ENCODE measurements around the gene ZSWIM8.
"Not testable (repeated sequence)": the region's sequence is repeated elsewhere in the genome, so short reads cannot be mapped to it uniquely, and the experiment has no call there.

Gene ZSWIM8

GRCh38 chr10:73787031-73787800 lies 1.8 kb downstream of the ZSWIM8 start:
- peak overlapping the region; percentile 53 for H3K4me3 ChIP-seq (ENCODE audit: low read length)
- H3K36me3 ChIP-seq (ENCODE audit: insufficient read depth, low read length) = peaks cover 30% of the 10 kb centered on the region
- H3K4me2 ChIP-seq (ENCODE audit: low read length) = peak overlapping the region; percentile 92
- peaks cover 16% of the 10 kb centered on the region for H3K4me1 ChIP-seq (ENCODE audit: control insufficient read depth, insufficient read depth, low read length)
- not testable (repeated sequence) for H3K9me3 ChIP-seq (replicated peaks; ENCODE audit: low read length); H3K27me3 ChIP-seq (ENCODE audit: control insufficient read depth, insufficient read depth, low read length); H3K9ac ChIP-seq (ENCODE audit: low read depth, low read length)

- Histone ChIP-seq H3K4me2 (ENCODE audit: low read length) (no peak overlapping the region), H3K4me1 (ENCODE audit: control insufficient read depth, insufficient read depth, low read length) (peaks cover 8% of the 10 kb centered on the region), H3K27me3 (ENCODE audit: control insufficient read depth, insufficient read depth, low read length) (no peaks in the 10 kb centered on the region), H3K9me3 (replicated peaks; ENCODE audit: low read length) (no peaks in the 10 kb centered on the region), H3K4me3 (ENCODE audit: low read length) (no peak overlapping the region), H3K36me3 (ENCODE audit: insufficient read depth, low read length) (peaks cover 48% of the 10 kb centered on the region), H3K9ac (ENCODE audit: low read depth, low read length) (no peak overlapping the region)
Observed at GRCh38 chr10:73788864-73789658, 3.7 kb downstream of the ZSWIM8 start.

- H3K27me3 ChIP-seq (ENCODE audit: control insufficient read depth, insufficient read depth, low read length) = no peaks in the 10 kb centered on the region
- H3K4me2 ChIP-seq (ENCODE audit: low read length) = no peak overlapping the region
- peaks cover 54% of the 10 kb centered on the region for H3K36me3 ChIP-seq (ENCODE audit: insufficient read depth, low read length)
- peaks cover 7% of the 10 kb centered on the region for H3K4me1 ChIP-seq (ENCODE audit: control insufficient read depth, insufficient read depth, low read length)
- H3K9me3 ChIP-seq (replicated peaks; ENCODE audit: low read length) = no peaks in the 10 kb centered on the region
- H3K4me3 ChIP-seq (ENCODE audit: low read length) = no peak overlapping the region
- no peak overlapping the region for H3K9ac ChIP-seq (ENCODE audit: low read depth, low read length)
Observed at GRCh38 chr10:73789659-73790055, 4.3 kb downstream of the ZSWIM8 start.

GRCh38 chr10:73790886-73791625 lies 5.7 kb downstream of the ZSWIM8 start:
- H3K4me3 ChIP-seq (ENCODE audit: low read length) = no peak overlapping the region

GRCh38 chr10:73791871-73792400 lies 6.5 kb downstream of the ZSWIM8 start:
- H3K36me3 ChIP-seq (ENCODE audit: insufficient read depth, low read length) = peaks cover 68% of the 10 kb centered on the region
- H3K4me1 ChIP-seq (ENCODE audit: control insufficient read depth, insufficient read depth, low read length) = peaks cover 4% of the 10 kb centered on the region
- H3K27me3 ChIP-seq (ENCODE audit: control insufficient read depth, insufficient read depth, low read length) = no peaks in the 10 kb centered on the region
- H3K9me3 ChIP-seq (replicated peaks; ENCODE audit: low read length) = no peaks in the 10 kb centered on the region
- H3K9ac ChIP-seq (ENCODE audit: low read depth, low read length) = no peak overlapping the region
- no peak overlapping the region for H3K4me2 ChIP-seq (ENCODE audit: low read length)
- H3K4me3 ChIP-seq (ENCODE audit: low read length) = no peak overlapping the region

More at GRCh38 chr10:73790886-73791625, 5.7 kb downstream of the ZSWIM8 start:
- H3K4me2 ChIP-seq (ENCODE audit: low read length) = no peak overlapping the region
- H3K9me3 ChIP-seq (replicated peaks; ENCODE audit: low read length) = no peaks in the 10 kb centered on the region
- peaks cover 64% of the 10 kb centered on the region for H3K36me3 ChIP-seq (ENCODE audit: insufficient read depth, low read length)
- H3K4me1 ChIP-seq (ENCODE audit: control insufficient read depth, insufficient read depth, low read length) = peaks cover 4% of the 10 kb centered on the region
- H3K9ac ChIP-seq (ENCODE audit: low read depth, low read length) = no peak overlapping the region
- no peaks in the 10 kb centered on the region for H3K27me3 ChIP-seq (ENCODE audit: control insufficient read depth, insufficient read depth, low read length)

- H3K9ac ChIP-seq (ENCODE audit: low read depth, low read length) = no peak overlapping the region
- no peaks in the 10 kb centered on the region for H3K27me3 ChIP-seq (ENCODE audit: control insufficient read depth, insufficient read depth, low read length)
- no peaks in the 10 kb centered on the region for H3K4me1 ChIP-seq (ENCODE audit: control insufficient read depth, insufficient read depth, low read length)
- H3K4me3 ChIP-seq (ENCODE audit: low read length) = no peak overlapping the region
- H3K9me3 ChIP-seq (replicated peaks; ENCODE audit: low read length) = no peaks in the 10 kb centered on the region
- no peak overlapping the region for H3K4me2 ChIP-seq (ENCODE audit: low read length)
- H3K36me3 ChIP-seq (ENCODE audit: insufficient read depth, low read length) = peaks cover 83% of the 10 kb centered on the region
Observed at GRCh38 chr10:73793456-73793855, 8.1 kb downstream of the ZSWIM8 start.

GRCh38 chr10:73795491-73795890 lies 10.1 kb downstream of the ZSWIM8 start:
- H3K36me3 ChIP-seq (ENCODE audit: insufficient read depth, low read length) = peaks cover 84% of the 10 kb centered on the region

GRCh38 chr10:73796035-73796434 lies 10.6 kb downstream of the ZSWIM8 start:
- H3K4me2 ChIP-seq (ENCODE audit: low read length); H3K9ac ChIP-seq (ENCODE audit: low read depth, low read length); H3K27me3 ChIP-seq (ENCODE audit: control insufficient read depth, insufficient read depth, low read length); H3K4me1 ChIP-seq (ENCODE audit: control insufficient read depth, insufficient read depth, low read length); H3K9me3 ChIP-seq (replicated peaks; ENCODE audit: low read length); H3K4me3 ChIP-seq (ENCODE audit: low read length): not testable (repeated sequence)
- peaks cover 81% of the 10 kb centered on the region for H3K36me3 ChIP-seq (ENCODE audit: insufficient read depth, low read length)

More at GRCh38 chr10:73795491-73795890, 10.1 kb downstream of the ZSWIM8 start:
- H3K9ac ChIP-seq (ENCODE audit: low read depth, low read length); H3K4me3 ChIP-seq (ENCODE audit: low read length); H3K27me3 ChIP-seq (ENCODE audit: control insufficient read depth, insufficient read depth, low read length); H3K9me3 ChIP-seq (replicated peaks; ENCODE audit: low read length); H3K4me1 ChIP-seq (ENCODE audit: control insufficient read depth, insufficient read depth, low read length); H3K4me2 ChIP-seq (ENCODE audit: low read length): not testable (repeated sequence)

- no peak overlapping the region for H3K4me2 ChIP-seq (ENCODE audit: low read length)
- no peaks in the 10 kb centered on the region for H3K4me1 ChIP-seq (ENCODE audit: control insufficient read depth, insufficient read depth, low read length)
- no peaks in the 10 kb centered on the region for H3K27me3 ChIP-seq (ENCODE audit: control insufficient read depth, insufficient read depth, low read length)
- H3K4me3 ChIP-seq (ENCODE audit: low read length) = no peak overlapping the region
- peaks cover 81% of the 10 kb centered on the region for H3K36me3 ChIP-seq (ENCODE audit: insufficient read depth, low read length)
- H3K9ac ChIP-seq (ENCODE audit: low read depth, low read length) = no peak overlapping the region
- H3K9me3 ChIP-seq (replicated peaks; ENCODE audit: low read length) = no peaks in the 10 kb centered on the region
Observed at GRCh38 chr10:73796766-73797165, 11.4 kb downstream of the ZSWIM8 start.

GRCh38 chr10:73797324-73798025 lies 12.1 kb downstream of the ZSWIM8 start:
- no peaks in the 10 kb centered on the region for H3K27me3 ChIP-seq (ENCODE audit: control insufficient read depth, insufficient read depth, low read length)

GRCh38 chr10:73798087-73798486 lies 12.7 kb downstream of the ZSWIM8 start:
- H3K4me3 ChIP-seq (ENCODE audit: low read length) = no peak overlapping the region
- H3K4me1 ChIP-seq (ENCODE audit: control insufficient read depth, insufficient read depth, low read length) = no peaks in the 10 kb centered on the region
- peaks cover 80% of the 10 kb centered on the region for H3K36me3 ChIP-seq (ENCODE audit: insufficient read depth, low read length)
- H3K27me3 ChIP-seq (ENCODE audit: control insufficient read depth, insufficient read depth, low read length) = no peaks in the 10 kb centered on the region
- no peaks in the 10 kb centered on the region for H3K9me3 ChIP-seq (replicated peaks; ENCODE audit: low read length)
- H3K9ac ChIP-seq (ENCODE audit: low read depth, low read length) = no peak overlapping the region
- H3K4me2 ChIP-seq (ENCODE audit: low read length) = no peak overlapping the region

More at GRCh38 chr10:73797324-73798025, 12.1 kb downstream of the ZSWIM8 start:
- peaks cover 82% of the 10 kb centered on the region for H3K36me3 ChIP-seq (ENCODE audit: insufficient read depth, low read length)
- H3K4me3 ChIP-seq (ENCODE audit: low read length) = no peak overlapping the region
- no peak overlapping the region for H3K4me2 ChIP-seq (ENCODE audit: low read length)
- H3K4me1 ChIP-seq (ENCODE audit: control insufficient read depth, insufficient read depth, low read length) = no peaks in the 10 kb centered on the region
- H3K9me3 ChIP-seq (replicated peaks; ENCODE audit: low read length) = no peaks in the 10 kb centered on the region
- no peak overlapping the region for H3K9ac ChIP-seq (ENCODE audit: low read depth, low read length)
